H1 (cell line): ENCODE results near the gene UQCRQ. TPM values are rescaled to one million over a fixed set of nuclear protein-coding genes. Genes with fewer than 3 reads are reported as not detected.

ENCODE experiments used
- CTCF ChIA-PET: fragments of 300-600 bp; sonication (Branson Sonifier 250); formaldehyde crosslinking; loops from one replicate; lab custom pipeline; 2021; ENCODE audit not compliant: partially characterized antibody; lab: Charles Lee
- POLR2A ChIA-PET: fragments of 300-600 bp; sonication (Branson Sonifier 250); formaldehyde crosslinking; loops from one replicate; lab custom pipeline; 2021; ENCODE audit warnings: inconsistent platforms; ENCODE audit not compliant: partially characterized antibody; lab: Charles Lee
- DNase-seq, 2 experiments: peaks; one replicate each; pipeline versions ENCODE4 v3.0.0 to v3.0.0-alpha.2; 2010 to 2022; ENCODE audit warnings: low spot score in 2 of 2, low read depth in 1 of 2, mixed read lengths in 1 of 2
- FAIRE-seq: peaks from 2 replicates; lab custom pipeline; 2011; peaks lifted over from hg19 to GRCh38; lab: Jason Lieb, UNC
- H2AFZ ChIP-seq: 2 replicates; pipeline ENCODE4 v1.8.1; 2012; ENCODE audit warnings: low read length, inconsistent platforms
- H2AK5ac ChIP-seq: 2 replicates; pipeline ENCODE4 v1.6.1; 2013; ENCODE audit warnings: low read depth, low read length
- H2BK120ac ChIP-seq: replicated peaks from 2 replicates; pipeline ENCODE3; 2013; ENCODE audit warnings: low read depth, low read length, inconsistent platforms
- H2BK12ac ChIP-seq: 2 replicates; pipeline ENCODE4 v1.6.1; 2013; ENCODE audit warnings: low read depth, low read length
- H2BK15ac ChIP-seq: 2 replicates; pipeline ENCODE4 v1.6.1; 2013; ENCODE audit warnings: low read length
- H2BK20ac ChIP-seq: 2 replicates; pipeline ENCODE4 v1.6.1; 2013; ENCODE audit warnings: low read length
- H2BK5ac ChIP-seq: 2 replicates; pipeline ENCODE4 v1.6.1; 2013; ENCODE audit warnings: low read depth, low read length
- H3K14ac ChIP-seq: 2 replicates; pipeline ENCODE4 v1.6.1; 2013; ENCODE audit warnings: inconsistent platforms; ENCODE audit not compliant: insufficient read length
- H3K18ac ChIP-seq: 2 replicates; pipeline ENCODE4 v1.6.1; 2013; ENCODE audit warnings: low read length; ENCODE audit errors: extremely low read depth
- H3K23ac ChIP-seq: 2 replicates; pipeline ENCODE4 v1.6.1; 2013; ENCODE audit warnings: inconsistent platforms; ENCODE audit not compliant: insufficient read length
- H3K23me2 ChIP-seq: 2 replicates; pipeline ENCODE4 v1.6.1; 2013; ENCODE audit warnings: low read depth, low read length
- H3K27ac ChIP-seq: 2 replicates; pipeline ENCODE4 v1.6.1; 2011; ENCODE audit warnings: low read depth, low read length, inconsistent platforms
- H3K27me3 ChIP-seq, 4 experiments: replicated peaks in 1 of 4; 1 replicate in 1 of 4; 2 replicates in 3 of 4; pipeline versions ENCODE4 v1.6.1 to v1.8.1; 2011 to 2013; ENCODE audit warnings: low read length in 3 of 4, mild to moderate bottlenecking in 3 of 4, inconsistent platforms in 2 of 4, mixed read lengths in 2 of 4, moderate library complexity in 1 of 4; ENCODE audit not compliant: control insufficient read depth in 3 of 4, insufficient read depth in 3 of 4; ENCODE audit errors: extremely low read depth in 1 of 4
- H3K36me3 ChIP-seq, 4 experiments: 2 replicates each; pipeline versions ENCODE4 v1.6.1 to v1.8.1; 2011 to 2013; ENCODE audit warnings: mild to moderate bottlenecking in 4 of 4, low read length in 3 of 4, moderate library complexity in 2 of 4, control low read depth in 1 of 4, inconsistent platforms in 1 of 4; ENCODE audit not compliant: insufficient read depth in 4 of 4, control insufficient read depth in 2 of 4
- H3K4ac ChIP-seq: replicated peaks from 2 replicates; pipeline ENCODE3; 2013; ENCODE audit warnings: low read length, low read depth, mixed read lengths, inconsistent platforms; ENCODE audit not compliant: insufficient read length
- H3K4me1 ChIP-seq, 4 experiments: replicated peaks in 1 of 4; 1 replicate in 1 of 4; 2 replicates in 3 of 4; pipeline versions ENCODE4 v1.6.1 to v1.8.1; 2011 to 2013; ENCODE audit warnings: low read length in 3 of 4, inconsistent platforms in 2 of 4, mixed read lengths in 1 of 4; ENCODE audit not compliant: insufficient read depth in 4 of 4, control insufficient read depth in 3 of 4
- H3K4me2 ChIP-seq, 2 experiments: 2 replicates each; pipeline versions ENCODE4 v1.6.1 to v1.8.1; 2011 to 2013; ENCODE audit warnings: low read depth in 2 of 2, low read length in 2 of 2, control low read depth in 1 of 2, inconsistent platforms in 1 of 2, mild to moderate bottlenecking in 1 of 2; ENCODE audit not compliant: insufficient read depth in 1 of 2
- H3K4me3 ChIP-seq, 4 experiments: fragments of 200-600, 300-600 bp in 1 of 4; sonication (generic), shearing (Covaris generic), sonication (Bioruptor Twin) in 1 of 4; 2 replicates each; pipeline versions ENCODE4 v1.5.1 to v1.8.1; 2011 to 2016; ENCODE audit warnings: low read length in 4 of 4, low read depth in 3 of 4, control low read depth in 2 of 4, inconsistent platforms in 2 of 4, mild to moderate bottlenecking in 2 of 4, mixed read lengths in 1 of 4, moderate library complexity in 1 of 4; ENCODE audit not compliant: insufficient read depth in 2 of 4; ENCODE audit errors: extremely low read depth in 1 of 4
- H3K56ac ChIP-seq: replicated peaks from 2 replicates; pipeline ENCODE3; 2013; ENCODE audit warnings: low read depth, mild to moderate bottlenecking, mixed read lengths, low read length, inconsistent platforms; ENCODE audit not compliant: insufficient read length
- H3K79me1 ChIP-seq: 2 replicates; pipeline ENCODE4 v1.6.1; 2013; ENCODE audit warnings: low read depth, low read length, control low read depth
- H3K79me2 ChIP-seq, 2 experiments: 2 replicates each; pipeline versions ENCODE4 v1.6.1 to v1.8.1; 2012 to 2013; ENCODE audit warnings: low read length in 2 of 2, mild to moderate bottlenecking in 2 of 2, inconsistent platforms in 1 of 2; ENCODE audit not compliant: insufficient read depth in 2 of 2, control insufficient read depth in 1 of 2
- H3K9ac ChIP-seq, 4 experiments: replicated peaks in 1 of 4; 1 replicate in 1 of 4; 2 replicates in 3 of 4; pipeline versions ENCODE4 v1.6.1 to v1.8.1; 2011 to 2013; ENCODE audit warnings: low read depth in 3 of 4, low read length in 3 of 4, control low read depth in 2 of 4, mild to moderate bottlenecking in 2 of 4, moderate library complexity in 2 of 4, inconsistent platforms in 1 of 4; ENCODE audit errors: extremely low read depth in 1 of 4
- H3K9me3 ChIP-seq, 2 experiments: 2 replicates each; pipeline versions ENCODE4 v1.6.1 to v1.8.1; 2012 to 2013; ENCODE audit warnings: mild to moderate bottlenecking in 2 of 2, moderate library complexity in 2 of 2, control low read depth in 1 of 2, inconsistent platforms in 1 of 2, low read depth in 1 of 2, low read length in 1 of 2, mixed read lengths in 1 of 2; ENCODE audit not compliant: insufficient read depth in 2 of 2
- H4K20me1 ChIP-seq, 2 experiments: replicated peaks in 1 of 2; 2 replicates each; pipeline versions ENCODE3 to v1.8.1; 2011 to 2013; ENCODE audit warnings: inconsistent platforms in 2 of 2, low read length in 2 of 2, mild to moderate bottlenecking in 1 of 2; ENCODE audit not compliant: insufficient read depth in 2 of 2, control insufficient read depth in 1 of 2
- H4K5ac ChIP-seq: 2 replicates; pipeline ENCODE4 v1.6.1; 2013; ENCODE audit warnings: low read length, low read depth, mixed read lengths, inconsistent platforms; ENCODE audit not compliant: insufficient read length
- H4K8ac ChIP-seq: 2 replicates; pipeline ENCODE4 v1.8.0; 2013; ENCODE audit warnings: mild to moderate bottlenecking, moderate library complexity, low read length, inconsistent platforms; ENCODE audit not compliant: insufficient read depth; ENCODE audit errors: extremely low read depth
- H4K91ac ChIP-seq: replicated peaks from 2 replicates; pipeline ENCODE3; 2013; ENCODE audit warnings: low read length, mixed read lengths, inconsistent platforms; ENCODE audit not compliant: insufficient read length
- GTF2F1 ChIP-seq: IDR thresholded peaks from 2 replicates; pipeline ENCODE4 v1.6.1; 2012; ENCODE audit warnings: low read depth, low read length, improper control_type of control experiment, borderline replicate concordance
- KDM1A ChIP-seq: fragments of 200-600, 300-600 bp; sonication (generic); IDR thresholded peaks from 2 replicates; pipeline ENCODE4 v1.7.1; 2016; ENCODE audit warnings: mild to moderate bottlenecking, low read length, borderline replicate concordance
- KDM4A ChIP-seq: IDR thresholded peaks from one replicate; pipeline ENCODE4 v1.7.1; 2012; ENCODE audit warnings: low read depth, mild to moderate bottlenecking, moderate library complexity, low read length, inconsistent platforms; ENCODE audit not compliant: severe bottlenecking
- MAFK ChIP-seq: IDR thresholded peaks from 2 replicates; pipeline ENCODE4 v1.6.1; 2012; ENCODE audit warnings: low read depth, mild to moderate bottlenecking, improper control_type of control experiment, low read length
- NRF1 ChIP-seq: IDR thresholded peaks from 2 replicates; pipeline ENCODE4 v1.6.1; 2011; ENCODE audit warnings: mild to moderate bottlenecking, low read depth, low read length, improper control_type of control experiment
- RFX5 ChIP-seq: IDR thresholded peaks from 2 replicates; pipeline ENCODE4 v1.6.1; 2011; ENCODE audit warnings: low read depth, low read length, improper control_type of control experiment, borderline replicate concordance
- SIX5 ChIP-seq: IDR thresholded peaks from 2 replicates; pipeline ENCODE4 v1.6.1; 2011; ENCODE audit warnings: mild to moderate bottlenecking, low read depth, low read length
- SP4 ChIP-seq: IDR thresholded peaks from 2 replicates; pipeline ENCODE4 v1.6.1; 2012; ENCODE audit warnings: low read length, inconsistent platforms
- TBP ChIP-seq: IDR thresholded peaks from 2 replicates; pipeline ENCODE4 v1.6.1; 2011; ENCODE audit warnings: low read depth, low read length, improper control_type of control experiment
- YY1 ChIP-seq: IDR thresholded peaks from 2 replicates; pipeline ENCODE4 v1.6.1; 2011; ENCODE audit warnings: low read depth, mild to moderate bottlenecking, low read length
- WGBS, 2 experiments: shearing (Covaris generic) in 1 of 2; methylation state at CpG; one replicate each; pipeline versions ENCODE4 v1.1.6 to v1.1.7; 2013 to 2015; ENCODE audit warnings: low lambda C conversion rate in 2 of 2, mixed read lengths in 2 of 2, inconsistent platforms in 1 of 2, low coverage in 1 of 2, missing lambda C conversion rate in 1 of 2; ENCODE audit not compliant: insufficient replicate concordance in 2 of 2, insufficient coverage in 1 of 2, insufficient read length in 1 of 2; ENCODE audit errors: extremely low coverage in 1 of 2, missing lambda C conversion rate in 1 of 2; 5-methylcytosine and 5-hydroxymethylcytosine counted together
- polyA plus RNA-seq, 7 experiments: library from polyadenylated mRNA; depleted of rRNA in 3 of 7; stranded (reverse) in 5 of 7; unstranded in 2 of 7; fragments of >200 nt in 5 of 7; fragments of 200-250 nt in 2 of 7; gene quantifications; 1 replicate in 5 of 7; 2 replicates in 1 of 7; 4 replicates in 1 of 7; pipeline versions ENCODE4 v1.2.1 to v1.2.3, GENCODE V29; 2011 to 2013; ENCODE audit warnings: missing spikeins in 2 of 7, mixed read lengths in 2 of 7
- total RNA-seq: library from RNA; stranded (reverse); fragmentation: NEBNext Ultra II Directional; extraction: Animal tissue kit (Norgen Biotek cat#: 25700); gene quantifications from 2 replicates; pipeline ENCODE4 v1.2.1, GENCODE V29; 2021
- TF ChIP-seq, protein P1 (sequence below), 3 experiments: IDR thresholded peaks; 1 replicate in 2 of 3; 2 replicates in 1 of 3; pipeline versions ENCODE4 v1.5.1 to v1.6.1; 2011; ENCODE audit warnings: low read length in 3 of 3, mild to moderate bottlenecking in 3 of 3, inconsistent platforms in 2 of 3, low read depth in 1 of 3, moderate library complexity in 1 of 3; ENCODE audit not compliant: insufficient read depth in 1 of 3; ENCODE audit errors: control extremely low read depth in 1 of 3

UQCRQ gene
- total and polyA plus RNA-seq, 2 of the 8 experiments (the other 6 are each of a cell fraction or from before 2014, with no cell fraction given), result 177 to 293 TPM

DNA sequence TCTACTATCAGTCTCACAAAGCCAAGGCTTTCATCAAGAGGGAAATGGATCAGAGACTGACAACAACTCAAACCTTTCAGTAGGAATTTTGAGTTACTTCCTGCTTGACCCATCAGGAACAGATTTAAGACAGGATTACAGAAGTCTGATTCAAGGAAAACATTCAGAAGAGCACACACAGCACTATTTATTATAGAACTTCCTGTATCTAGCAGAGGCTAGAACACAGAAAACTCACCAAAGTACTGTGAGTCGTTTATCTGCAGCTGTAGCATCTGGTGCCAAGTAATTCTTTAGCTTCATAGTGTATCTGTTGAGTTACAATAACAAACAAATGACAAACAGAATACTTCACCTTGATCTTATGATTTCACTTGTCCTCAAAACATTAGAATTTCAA, 20.8 kb downstream of the UQCRQ start:
- Histone ChIP-seq H3K9me3 (no peaks in the 10 kb centered on the region), H3K14ac (no peak overlapping the region), H3K4me3 (no peak overlapping the region), H3K79me2 (no peaks in the 10 kb centered on the region), H3K27me3 (no peaks in the 10 kb centered on the region; a peak in 1 of 7 replicates), H3K4me2 (no peak overlapping the region), H2BK5ac (no peak overlapping the region), H3K4me1 (no peaks in the 10 kb centered on the region), H3K18ac (no peak overlapping the region), H2BK15ac (no peak overlapping the region), H2BK12ac (no peak overlapping the region), H4K20me1 (peaks cover 0 to 2% of the 10 kb centered on the region in 2 experiments), H2AK5ac (no peak overlapping the region), H2AFZ (no peak overlapping the region), H3K9ac (no peak overlapping the region), H3K23ac (no peak overlapping the region), H2BK120ac (no peak overlapping the region), H4K8ac (no peak overlapping the region), H3K27ac (no peak overlapping the region), H3K56ac (no peak overlapping the region), H3K4ac (no peak overlapping the region), H3K79me1 (no peaks in the 10 kb centered on the region), H2BK20ac (no peak overlapping the region), H4K5ac (no peak overlapping the region), H4K91ac (no peak overlapping the region), H3K36me3 (peaks cover 11 to 75% (median 40%) of the 10 kb centered on the region in 4 experiments), H3K23me2 (no peaks in the 10 kb centered on the region)
- DNase-seq, result no peak
- ChIA-PET POLR2A (no interaction called here), CTCF (interaction anchor here (1.6 kb wide), 1 partner anchor 62 kb away, joined by 3 read pairs; no protein-coding TSS in a partner anchor)
- no peak for FAIRE-seq
- 86% methylated on average over 1 of the region's 1 CpG; no CpG with 5 or more reads in 1 of the 2 experiments for WGBS, 2 experiments
- TF ChIP-seq TBP (no peak), KDM4A (no peak), RFX5 (no peak), SIX5 (no peak), YY1 (no peak), NRF1 (no peak), SP4 (no peak), GTF2F1 (no peak), KDM1A (no peak), MAFK (no peak)
- TF ChIP-seq, protein P1, sequence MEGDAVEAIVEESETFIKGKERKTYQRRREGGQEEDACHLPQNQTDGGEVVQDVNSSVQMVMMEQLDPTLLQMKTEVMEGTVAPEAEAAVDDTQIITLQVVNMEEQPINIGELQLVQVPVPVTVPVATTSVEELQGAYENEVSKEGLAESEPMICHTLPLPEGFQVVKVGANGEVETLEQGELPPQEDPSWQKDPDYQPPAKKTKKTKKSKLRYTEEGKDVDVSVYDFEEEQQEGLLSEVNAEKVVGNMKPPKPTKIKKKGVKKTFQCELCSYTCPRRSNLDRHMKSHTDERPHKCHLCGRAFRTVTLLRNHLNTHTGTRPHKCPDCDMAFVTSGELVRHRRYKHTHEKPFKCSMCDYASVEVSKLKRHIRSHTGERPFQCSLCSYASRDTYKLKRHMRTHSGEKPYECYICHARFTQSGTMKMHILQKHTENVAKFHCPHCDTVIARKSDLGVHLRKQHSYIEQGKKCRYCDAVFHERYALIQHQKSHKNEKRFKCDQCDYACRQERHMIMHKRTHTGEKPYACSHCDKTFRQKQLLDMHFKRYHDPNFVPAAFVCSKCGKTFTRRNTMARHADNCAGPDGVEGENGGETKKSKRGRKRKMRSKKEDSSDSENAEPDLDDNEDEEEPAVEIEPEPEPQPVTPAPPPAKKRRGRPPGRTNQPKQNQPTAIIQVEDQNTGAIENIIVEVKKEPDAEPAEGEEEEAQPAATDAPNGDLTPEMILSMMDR (IDR thresholded peaks at IDR 0.05; ENCODE audit: control extremely low read depth in 1 of 3, insufficient read depth in 1 of 3, low read depth in 1 of 3, low read length in 3 of 3), result no peak
